BLaER1 treated with 17β-estradiol and CSF1 and Interleukin-3, amounts not matched to agents 10 nM and 100 nM (cell line): ENCODE measurements around the gene CDHR2.
A peak's percentile ranks its signal among the peaks of the same experiment; 100 is the strongest.
"Not testable (repeated sequence)": the region's sequence is repeated elsewhere in the genome, so short reads cannot be mapped to it uniquely, and the experiment has no call there.

ENCODE experiments used
- H3K27ac ChIP-seq, 11 experiments: shearing (Covaris generic); formaldehyde crosslinking; 2 replicates each; pipeline ENCODE4 v1.8.1; 2022
- H3K27me3 ChIP-seq, 11 experiments: shearing (Covaris generic); formaldehyde crosslinking; 2 replicates each; pipeline ENCODE4 v1.8.1; 2022
- H3K36me3 ChIP-seq, 11 experiments: shearing (Covaris generic); formaldehyde crosslinking; 2 replicates each; pipeline ENCODE4 v1.8.1; 2022
- H3K4me1 ChIP-seq, 10 experiments: shearing (Covaris generic); formaldehyde crosslinking; 2 replicates each; pipeline ENCODE4 v1.8.1; 2022
- H3K4me2 ChIP-seq, 11 experiments: shearing (Covaris generic); formaldehyde crosslinking; 2 replicates each; pipeline ENCODE4 v1.8.1; 2022
- H3K4me3 ChIP-seq, 10 experiments: shearing (Covaris generic); formaldehyde crosslinking; 2 replicates each; pipeline ENCODE4 v1.8.1; 2022
- H3K9ac ChIP-seq, 11 experiments: shearing (Covaris generic); formaldehyde crosslinking; 2 replicates each; pipeline ENCODE4 v1.8.1; 2022
- H3K9me3 ChIP-seq, 11 experiments: shearing (Covaris generic); formaldehyde crosslinking; replicated peaks in 1 of 11; 2 replicates each; pipeline ENCODE4 v1.8.1; 2022
- H4K20me1 ChIP-seq, 11 experiments: shearing (Covaris generic); formaldehyde crosslinking; 2 replicates each; pipeline ENCODE4 v1.8.1; 2022
- Cebpa-rat ChIP-seq, 11 experiments: shearing (Covaris generic); IDR thresholded peaks; 2 replicates each; pipeline ENCODE4 v1.8.1; 2022

The CDHR2 gene

GRCh38 chr5:176595386-176595943, 46.3 kb downstream of the CDHR2 start:
- H3K4me2 ChIP-seq, result no peak overlapping the region
- H3K4me1 ChIP-seq, result peaks cover 11 to 30% (median 21%) of the 10 kb centered on the region in 10 experiments; a peak in 18 of 20 replicates
- peaks cover 0 to 17% (median 8%) of the 10 kb centered on the region in 11 experiments; a peak in 11 of 22 replicates for H3K27me3 ChIP-seq
- H3K9ac ChIP-seq, result no peak overlapping the region
- TF ChIP-seq Cebpa-rat (IDR thresholded peaks at IDR 0.05), result no peak
- H3K9me3 ChIP-seq, result peaks cover 0 to 21% (median 17%) of the 10 kb centered on the region in 11 experiments; a peak in 15 of 22 replicates
- H4K20me1 ChIP-seq, result peaks cover 0 to 70% (median 65%) of the 10 kb centered on the region in 11 experiments; a peak in 18 of 22 replicates
- H3K27ac ChIP-seq, result no peak overlapping the region
- H3K4me3 ChIP-seq, result no peak overlapping the region
- H3K36me3 ChIP-seq, result peaks cover 15 to 61% (median 40%) of the 10 kb centered on the region in 11 experiments; a peak in 20 of 22 replicates

- no peak for TF ChIP-seq Cebpa-rat (IDR thresholded peaks at IDR 0.05)
- peak overlapping the region in 4 of 11 experiments; percentile 33 to 47 (median 39); a peak in 1 of 22 replicates for H3K9ac ChIP-seq
- peaks cover 0 to 17% (median 8%) of the 10 kb centered on the region in 11 experiments; a peak in 11 of 22 replicates for H3K27me3 ChIP-seq
- peaks cover 15 to 64% (median 38%) of the 10 kb centered on the region in 11 experiments; a peak in 20 of 22 replicates for H3K36me3 ChIP-seq
- H4K20me1 ChIP-seq, result peaks cover 0 to 77% (median 71%) of the 10 kb centered on the region in 11 experiments; a peak in 17 of 22 replicates
- H3K4me1 ChIP-seq, result peaks cover 11 to 23% (median 17%) of the 10 kb centered on the region in 10 experiments; a peak in 18 of 20 replicates
- H3K4me3 ChIP-seq, result peak overlapping the region in 3 of 10 experiments; percentile 40 to 43 (median 41); a peak in 5 of 20 replicates
- H3K4me2 ChIP-seq, result peak overlapping the region; percentile 75 to 93 (median 81)
- no peak overlapping the region for H3K27ac ChIP-seq
- H3K9me3 ChIP-seq, result peaks cover 0 to 19% (median 15%) of the 10 kb centered on the region in 11 experiments; a peak in 15 of 22 replicates
Observed at GRCh38 chr5:176596069-176596644, 47.0 kb downstream of the CDHR2 start.

GRCh38 chr5:176596689-176597416, 47.7 kb downstream of the CDHR2 start:
- H3K27me3 ChIP-seq, result peaks cover 0 to 17% (median 8%) of the 10 kb centered on the region in 11 experiments; a peak in 11 of 22 replicates
- peak overlapping the region; percentile 75 to 93 (median 81) for H3K4me2 ChIP-seq
- H3K36me3 ChIP-seq, result peaks cover 15 to 63% (median 37%) of the 10 kb centered on the region in 11 experiments; a peak in 20 of 22 replicates
- H3K27ac ChIP-seq, result no peak overlapping the region
- TF ChIP-seq Cebpa-rat (IDR thresholded peaks at IDR 0.05), result no peak
- peaks cover 11 to 23% (median 16%) of the 10 kb centered on the region in 10 experiments; a peak in 18 of 20 replicates for H3K4me1 ChIP-seq
- peaks cover 0 to 12% (median 8%) of the 10 kb centered on the region in 11 experiments; a peak in 12 of 22 replicates for H3K9me3 ChIP-seq
- peak overlapping the region in 9 of 10 experiments; percentile 2 to 43 (median 40); a peak in 9 of 20 replicates for H3K4me3 ChIP-seq
- H4K20me1 ChIP-seq, result peaks cover 0 to 84% (median 78%) of the 10 kb centered on the region in 11 experiments; a peak in 17 of 22 replicates
- peak overlapping the region in 7 of 11 experiments; percentile 3 to 47 (median 33); a peak in 5 of 22 replicates for H3K9ac ChIP-seq

GRCh38 chr5:176597417-176598389, 48.6 kb downstream of the CDHR2 start:
- Histone ChIP-seq H3K9ac (peak overlapping the region in 3 of 11 experiments; percentile 27 to 47 (median 33); a peak in 4 of 22 replicates), H3K27ac (no peak overlapping the region), H3K4me2 (peak overlapping the region; percentile 75 to 93 (median 81)), H3K9me3 (peaks cover 0 to 3% (median 1%) of the 10 kb centered on the region in 11 experiments; a peak in 10 of 22 replicates), H3K27me3 (peaks cover 0 to 17% (median 8%) of the 10 kb centered on the region in 11 experiments; a peak in 11 of 22 replicates), H3K4me1 (peaks cover 11 to 23% (median 16%) of the 10 kb centered on the region in 10 experiments; a peak in 18 of 20 replicates), H4K20me1 (peaks cover 0 to 93% (median 87%) of the 10 kb centered on the region in 11 experiments; a peak in 17 of 22 replicates), H3K4me3 (peak overlapping the region in 6 of 10 experiments; percentile 2 to 41 (median 21); a peak in 7 of 20 replicates), H3K36me3 (peaks cover 15 to 55% (median 30%) of the 10 kb centered on the region in 11 experiments; a peak in 20 of 22 replicates)
- TF ChIP-seq Cebpa-rat (IDR thresholded peaks at IDR 0.05), result no peak

- Histone ChIP-seq H3K4me2 (peak overlapping the region in 3 of 11 experiments; percentile 5 to 28 (median 18); a peak in 3 of 22 replicates), H3K36me3 (peaks cover 15 to 44% (median 28%) of the 10 kb centered on the region in 11 experiments; a peak in 20 of 22 replicates), H3K27me3 (peaks cover 0 to 17% (median 8%) of the 10 kb centered on the region in 11 experiments; a peak in 11 of 22 replicates), H3K4me1 (peaks cover 22 to 37% (median 29%) of the 10 kb centered on the region in 10 experiments; a peak in 19 of 20 replicates), H3K9ac (peak overlapping the region in 1 of 11 experiments; percentile 8; a peak in 2 of 22 replicates), H4K20me1 (peaks cover 0 to 100% (median 90%) of the 10 kb centered on the region in 11 experiments; a peak in 17 of 22 replicates)
- H3K4me3 ChIP-seq, H3K9me3 ChIP-seq, H3K27ac ChIP-seq: not testable (repeated sequence)
Observed at GRCh38 chr5:176599749-176600430, 50.7 kb downstream of the CDHR2 start.

GRCh38 chr5:176601901-176602482, 52.9 kb downstream of the CDHR2 start:
- peaks cover 0 to 8% (median 4%) of the 10 kb centered on the region in 11 experiments; a peak in 11 of 22 replicates for H3K27me3 ChIP-seq
- no peak overlapping the region for H3K9ac ChIP-seq
- no peak overlapping the region for H3K4me2 ChIP-seq
- H3K4me3 ChIP-seq, result no peak overlapping the region
- TF ChIP-seq Cebpa-rat (IDR thresholded peaks at IDR 0.05), result no peak
- H4K20me1 ChIP-seq, result peaks cover 0 to 100% (median 89%) of the 10 kb centered on the region in 11 experiments; a peak in 19 of 22 replicates
- no peak overlapping the region for H3K27ac ChIP-seq
- peaks cover 14 to 44% (median 37%) of the 10 kb centered on the region in 10 experiments; a peak in 19 of 20 replicates for H3K4me1 ChIP-seq
- peaks cover 15 to 40% (median 28%) of the 10 kb centered on the region in 11 experiments; a peak in 20 of 22 replicates for H3K36me3 ChIP-seq
- no peaks in the 10 kb centered on the region for H3K9me3 ChIP-seq
